Omental fat pad (tissue), 4 donors: Measurements from ENCODE around the gene TRIP6. TPM values are rescaled to one million over a fixed set of nuclear protein-coding genes. Genes with fewer than 3 reads are reported as not detected.

ENCODE experiments used
- ATAC-seq: fragments of 150-250 bp; one replicate; pipeline ENCODE4 v1.9.1; 2016; ENCODE audit warnings: mild to moderate bottlenecking, moderate library complexity; ENCODE audit not compliant: low FRiP score
- DNase-seq: peaks from one replicate; pipeline ENCODE4 v3.0.0-alpha.2; 2019; ENCODE audit warnings: low spot score
- total RNA-seq, 4 donors: library from RNA; depleted of rRNA; stranded (reverse); fragments of >200 nt; gene quantifications; one replicate each; pipeline ENCODE4 v1.1.0, GENCODE V29; 2016
- TF ChIP-seq, protein P1 (sequence below), 3 donors: fragments of 450-650 bp; IDR thresholded peaks; one replicate each; pipeline ENCODE4 v1.5.1; 2016 to 2017; ENCODE audit warnings: antibody characterized with exemption in 3 of 3, mild to moderate bottlenecking in 3 of 3, moderate library complexity in 2 of 3

TRIP6 gene, protein sequence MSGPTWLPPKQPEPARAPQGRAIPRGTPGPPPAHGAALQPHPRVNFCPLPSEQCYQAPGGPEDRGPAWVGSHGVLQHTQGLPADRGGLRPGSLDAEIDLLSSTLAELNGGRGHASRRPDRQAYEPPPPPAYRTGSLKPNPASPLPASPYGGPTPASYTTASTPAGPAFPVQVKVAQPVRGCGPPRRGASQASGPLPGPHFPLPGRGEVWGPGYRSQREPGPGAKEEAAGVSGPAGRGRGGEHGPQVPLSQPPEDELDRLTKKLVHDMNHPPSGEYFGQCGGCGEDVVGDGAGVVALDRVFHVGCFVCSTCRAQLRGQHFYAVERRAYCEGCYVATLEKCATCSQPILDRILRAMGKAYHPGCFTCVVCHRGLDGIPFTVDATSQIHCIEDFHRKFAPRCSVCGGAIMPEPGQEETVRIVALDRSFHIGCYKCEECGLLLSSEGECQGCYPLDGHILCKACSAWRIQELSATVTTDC
- 10 to 100 TPM; 48.7 to 71.3 (median 53.0) TPM for total RNA-seq

DNA sequence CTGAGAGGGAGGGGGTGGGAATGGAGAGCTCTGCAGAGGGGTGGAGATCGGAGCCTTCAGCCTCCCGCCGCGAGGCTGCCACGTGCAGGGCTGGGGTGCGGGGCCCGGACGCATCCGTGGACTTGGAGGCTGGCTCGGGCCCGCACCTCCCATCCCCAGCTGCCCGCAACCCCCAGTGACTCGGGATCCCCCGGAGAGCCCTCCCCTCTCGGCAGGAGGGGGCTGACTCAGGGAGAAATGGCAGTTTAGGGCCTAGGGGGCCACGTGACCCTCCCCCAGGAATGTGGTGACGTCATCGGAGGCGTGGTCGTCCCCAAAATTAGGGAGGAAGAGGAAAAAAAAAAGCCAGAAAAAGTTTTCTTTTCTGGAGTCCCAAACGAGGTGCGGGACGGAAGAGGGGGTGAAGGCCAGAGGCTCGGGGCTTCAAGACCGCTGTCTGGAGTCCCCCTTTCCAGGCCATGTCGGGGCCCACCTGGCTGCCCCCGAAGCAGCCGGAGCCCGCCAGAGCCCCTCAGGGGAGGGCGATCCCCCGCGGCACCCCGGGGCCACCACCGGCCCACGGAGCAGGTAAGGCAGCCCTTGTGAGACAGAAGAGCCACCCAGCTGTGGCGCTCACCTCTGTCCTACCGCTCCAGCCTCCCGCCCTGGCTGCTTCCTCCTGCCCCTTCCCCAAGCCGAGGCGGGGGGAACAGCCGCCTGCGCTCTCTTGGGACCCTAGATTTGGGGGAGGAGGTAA is at the start of gene TRIP6:
Gene TRIP6, plus strand, starts transcription at position 348 of the 736 bp plus-strand sequence. Its CDS starts 111 bp downstream, at position 459.
- TF ChIP-seq, protein P1, sequence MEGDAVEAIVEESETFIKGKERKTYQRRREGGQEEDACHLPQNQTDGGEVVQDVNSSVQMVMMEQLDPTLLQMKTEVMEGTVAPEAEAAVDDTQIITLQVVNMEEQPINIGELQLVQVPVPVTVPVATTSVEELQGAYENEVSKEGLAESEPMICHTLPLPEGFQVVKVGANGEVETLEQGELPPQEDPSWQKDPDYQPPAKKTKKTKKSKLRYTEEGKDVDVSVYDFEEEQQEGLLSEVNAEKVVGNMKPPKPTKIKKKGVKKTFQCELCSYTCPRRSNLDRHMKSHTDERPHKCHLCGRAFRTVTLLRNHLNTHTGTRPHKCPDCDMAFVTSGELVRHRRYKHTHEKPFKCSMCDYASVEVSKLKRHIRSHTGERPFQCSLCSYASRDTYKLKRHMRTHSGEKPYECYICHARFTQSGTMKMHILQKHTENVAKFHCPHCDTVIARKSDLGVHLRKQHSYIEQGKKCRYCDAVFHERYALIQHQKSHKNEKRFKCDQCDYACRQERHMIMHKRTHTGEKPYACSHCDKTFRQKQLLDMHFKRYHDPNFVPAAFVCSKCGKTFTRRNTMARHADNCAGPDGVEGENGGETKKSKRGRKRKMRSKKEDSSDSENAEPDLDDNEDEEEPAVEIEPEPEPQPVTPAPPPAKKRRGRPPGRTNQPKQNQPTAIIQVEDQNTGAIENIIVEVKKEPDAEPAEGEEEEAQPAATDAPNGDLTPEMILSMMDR (IDR thresholded peaks at IDR 0.05), result no peak
- peak; percentile 92 for DNase-seq
- ATAC-seq, result peak; percentile 69

DNA sequence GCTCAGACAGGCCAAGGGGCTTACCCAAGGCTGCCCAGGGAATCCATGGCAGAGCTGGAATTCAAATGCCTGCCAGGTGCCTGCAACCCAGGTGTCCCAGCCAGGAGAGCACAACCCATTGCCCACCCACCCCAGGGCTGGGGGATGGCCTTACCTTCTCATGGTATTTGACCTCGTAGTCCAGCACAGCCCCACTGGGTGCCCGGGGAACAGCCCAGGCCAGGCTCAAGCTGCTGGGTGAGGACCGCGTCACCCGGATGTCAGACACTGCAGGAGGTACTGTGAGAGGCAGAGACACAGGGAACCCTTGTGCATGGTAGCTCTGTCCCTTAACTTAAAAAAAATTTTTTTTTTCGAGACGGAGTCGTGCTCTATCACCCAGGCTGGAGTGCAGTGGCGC is 48.8 kb upstream of the TRIP6 start:
- TF ChIP-seq, protein P1 (IDR thresholded peaks at IDR 0.05), result no peak
- ATAC-seq (no peak), DNase-seq (no peak)

DNA sequence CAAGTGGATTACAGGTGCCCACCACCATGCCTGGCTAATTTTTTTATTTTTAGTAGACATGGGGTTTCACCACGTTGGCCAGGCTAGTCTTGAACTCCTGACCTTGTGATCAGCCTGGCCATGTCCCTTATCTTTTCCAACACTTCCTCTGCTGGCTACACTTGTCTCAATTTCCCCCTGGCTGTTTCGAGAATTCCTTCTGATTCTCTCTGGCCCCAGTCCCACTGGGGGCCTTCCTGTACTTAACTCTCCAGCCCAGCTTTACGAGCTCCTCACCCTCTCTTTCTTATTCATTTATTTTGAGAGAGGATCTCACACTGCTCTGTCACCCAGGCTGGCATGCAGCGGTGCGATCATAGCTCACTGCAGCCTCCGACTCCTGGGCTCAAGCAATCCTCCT is 48.4 kb upstream of the TRIP6 start:
- TF ChIP-seq, protein P1 (IDR thresholded peaks at IDR 0.05), result no peak
- ATAC-seq (no peak), DNase-seq (no peak)

DNA sequence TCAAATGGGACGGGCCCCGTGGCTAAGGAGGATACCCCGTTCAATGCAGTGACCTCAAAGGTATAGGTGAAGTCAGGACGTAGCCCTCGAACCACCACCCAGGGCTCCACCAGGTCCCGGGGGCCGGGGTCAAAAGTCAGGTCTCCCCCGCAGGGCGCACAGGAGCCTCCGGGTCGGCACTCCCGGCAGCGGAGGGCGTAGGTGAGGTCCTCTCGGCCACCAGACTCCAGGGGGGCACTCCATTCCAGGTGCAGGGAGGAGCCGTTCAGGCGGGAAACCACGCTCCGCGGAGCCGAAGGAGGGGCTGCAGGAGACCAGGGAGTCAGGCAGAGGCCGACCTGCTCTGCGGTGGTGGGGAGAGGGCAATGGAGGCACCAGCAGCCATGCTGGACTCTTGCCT is 47.6 kb upstream of the TRIP6 start:
- DNase-seq, result no peak
- ATAC-seq, result no peak
- TF ChIP-seq, protein P1 (IDR thresholded peaks at IDR 0.05), result no peak

DNA sequence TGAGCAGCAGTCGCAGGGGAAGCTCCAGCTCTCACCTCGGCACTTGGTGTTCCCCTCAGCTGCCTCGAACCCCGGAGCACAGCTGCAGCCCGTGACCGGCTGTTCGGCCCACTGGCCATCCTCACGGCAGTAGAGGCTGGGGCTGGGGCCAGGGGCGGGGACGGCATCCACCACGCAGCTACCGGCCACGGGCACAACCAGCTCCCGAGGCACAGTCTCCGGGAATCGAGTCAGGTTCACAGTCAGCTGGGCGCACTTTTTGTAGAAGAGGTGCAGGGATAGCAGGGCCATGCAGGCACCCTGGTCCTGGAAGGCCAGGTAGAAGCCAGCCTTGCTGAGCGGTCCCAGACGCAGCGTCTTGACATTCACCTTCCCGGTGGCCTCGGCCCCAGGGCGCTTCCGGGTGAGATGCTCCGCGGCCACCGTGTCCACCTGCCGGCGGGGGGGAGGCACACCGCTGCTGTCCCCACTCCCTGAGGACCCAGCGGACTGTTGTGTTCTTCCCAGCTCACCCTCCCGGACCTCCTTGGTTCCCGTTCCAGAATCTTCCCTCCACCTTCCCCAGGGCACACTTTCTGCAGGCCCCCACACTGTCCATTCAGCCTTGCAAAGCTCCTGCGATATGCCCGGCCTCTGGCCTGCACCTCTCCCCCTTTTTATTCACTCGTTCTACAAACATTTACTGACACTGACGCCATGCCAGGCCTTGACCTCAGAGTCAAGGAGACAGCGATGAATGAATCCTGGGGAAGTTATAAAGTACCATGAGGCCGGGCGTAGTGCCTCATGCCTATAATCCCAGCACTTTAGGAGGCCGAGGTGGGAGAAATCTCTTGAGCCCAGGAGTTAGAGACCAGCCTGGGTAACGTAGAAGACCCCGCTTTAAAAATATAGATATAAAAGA is 44.7 kb upstream of the TRIP6 start:
- TF ChIP-seq, protein P1 (IDR thresholded peaks at IDR 0.05), result no peak
- ATAC-seq, result no peak
- no peak for DNase-seq

DNA sequence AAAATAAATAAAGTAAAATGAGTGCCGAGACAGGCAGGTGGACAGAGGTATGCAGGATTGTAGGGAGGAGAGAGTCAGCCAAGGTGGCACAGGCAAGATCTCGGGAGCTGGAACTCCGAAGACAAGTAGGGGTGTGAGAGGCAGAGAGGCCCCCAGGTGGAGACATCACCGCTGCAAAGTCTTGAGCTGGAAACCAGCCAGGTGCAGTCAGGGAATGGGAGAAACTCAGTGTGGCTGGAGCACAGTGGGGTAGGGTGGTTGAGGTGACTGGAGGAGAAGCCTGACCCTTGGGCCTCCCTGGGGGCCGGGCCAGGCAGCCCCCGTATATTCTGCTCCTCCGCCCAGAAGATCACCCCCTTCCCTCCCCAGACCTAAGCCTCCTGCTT is 44.1 kb upstream of the TRIP6 start:
- TF ChIP-seq, protein P1 (IDR thresholded peaks at IDR 0.05), result no peak
- DNase-seq (no peak), ATAC-seq (no peak)
